ENCODE results near the gene SP9. TPM values are rescaled to one million over a fixed set of nuclear protein-coding genes. Genes with fewer than 3 reads are reported as not detected.

SP9 gene
- total and polyA plus RNA-seq, 9 of the 15 experiments (the other 6 are each of a cell fraction or from before 2014, with no cell fraction given) = 0.04 to 0.23 (median 0.11) TPM; not detected in 3

DNA sequence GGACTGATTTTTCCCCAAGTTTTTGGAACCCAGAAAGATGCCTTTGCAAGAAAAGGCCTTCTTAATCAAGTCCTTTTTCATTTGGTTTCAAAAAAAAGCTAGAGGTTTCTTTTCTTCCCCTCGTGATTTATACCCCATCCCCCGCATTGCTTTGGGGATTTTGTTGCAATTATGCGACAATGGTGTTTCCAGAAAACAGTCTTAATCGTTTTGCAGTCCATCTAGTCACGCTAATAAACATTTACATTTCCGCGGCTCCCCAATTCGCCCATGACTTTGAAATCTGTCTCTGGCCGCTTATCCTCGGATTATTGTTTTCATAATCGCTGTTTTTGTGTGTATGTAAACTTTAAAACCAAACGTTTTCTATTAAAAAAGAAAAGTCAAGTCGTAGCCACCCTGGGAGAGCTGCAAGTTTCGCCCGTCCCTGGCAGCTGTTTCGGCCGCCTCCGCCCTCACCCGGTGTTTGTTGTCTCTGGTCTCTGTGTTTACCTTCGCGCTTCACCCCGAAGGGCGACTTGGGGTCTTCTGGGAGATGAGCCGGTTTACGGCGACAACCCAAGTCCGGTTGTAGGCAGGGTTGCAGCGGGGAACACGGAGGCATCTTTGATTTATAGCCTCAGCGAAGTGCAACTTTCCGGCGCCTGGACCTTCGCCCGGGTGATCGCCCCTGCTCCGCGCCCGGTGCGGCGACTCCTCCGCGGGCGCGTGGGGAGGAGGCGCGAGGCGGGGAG, 667 bp downstream of the SP9 start (continued):
- TF ChIP-seq, protein P1, sequence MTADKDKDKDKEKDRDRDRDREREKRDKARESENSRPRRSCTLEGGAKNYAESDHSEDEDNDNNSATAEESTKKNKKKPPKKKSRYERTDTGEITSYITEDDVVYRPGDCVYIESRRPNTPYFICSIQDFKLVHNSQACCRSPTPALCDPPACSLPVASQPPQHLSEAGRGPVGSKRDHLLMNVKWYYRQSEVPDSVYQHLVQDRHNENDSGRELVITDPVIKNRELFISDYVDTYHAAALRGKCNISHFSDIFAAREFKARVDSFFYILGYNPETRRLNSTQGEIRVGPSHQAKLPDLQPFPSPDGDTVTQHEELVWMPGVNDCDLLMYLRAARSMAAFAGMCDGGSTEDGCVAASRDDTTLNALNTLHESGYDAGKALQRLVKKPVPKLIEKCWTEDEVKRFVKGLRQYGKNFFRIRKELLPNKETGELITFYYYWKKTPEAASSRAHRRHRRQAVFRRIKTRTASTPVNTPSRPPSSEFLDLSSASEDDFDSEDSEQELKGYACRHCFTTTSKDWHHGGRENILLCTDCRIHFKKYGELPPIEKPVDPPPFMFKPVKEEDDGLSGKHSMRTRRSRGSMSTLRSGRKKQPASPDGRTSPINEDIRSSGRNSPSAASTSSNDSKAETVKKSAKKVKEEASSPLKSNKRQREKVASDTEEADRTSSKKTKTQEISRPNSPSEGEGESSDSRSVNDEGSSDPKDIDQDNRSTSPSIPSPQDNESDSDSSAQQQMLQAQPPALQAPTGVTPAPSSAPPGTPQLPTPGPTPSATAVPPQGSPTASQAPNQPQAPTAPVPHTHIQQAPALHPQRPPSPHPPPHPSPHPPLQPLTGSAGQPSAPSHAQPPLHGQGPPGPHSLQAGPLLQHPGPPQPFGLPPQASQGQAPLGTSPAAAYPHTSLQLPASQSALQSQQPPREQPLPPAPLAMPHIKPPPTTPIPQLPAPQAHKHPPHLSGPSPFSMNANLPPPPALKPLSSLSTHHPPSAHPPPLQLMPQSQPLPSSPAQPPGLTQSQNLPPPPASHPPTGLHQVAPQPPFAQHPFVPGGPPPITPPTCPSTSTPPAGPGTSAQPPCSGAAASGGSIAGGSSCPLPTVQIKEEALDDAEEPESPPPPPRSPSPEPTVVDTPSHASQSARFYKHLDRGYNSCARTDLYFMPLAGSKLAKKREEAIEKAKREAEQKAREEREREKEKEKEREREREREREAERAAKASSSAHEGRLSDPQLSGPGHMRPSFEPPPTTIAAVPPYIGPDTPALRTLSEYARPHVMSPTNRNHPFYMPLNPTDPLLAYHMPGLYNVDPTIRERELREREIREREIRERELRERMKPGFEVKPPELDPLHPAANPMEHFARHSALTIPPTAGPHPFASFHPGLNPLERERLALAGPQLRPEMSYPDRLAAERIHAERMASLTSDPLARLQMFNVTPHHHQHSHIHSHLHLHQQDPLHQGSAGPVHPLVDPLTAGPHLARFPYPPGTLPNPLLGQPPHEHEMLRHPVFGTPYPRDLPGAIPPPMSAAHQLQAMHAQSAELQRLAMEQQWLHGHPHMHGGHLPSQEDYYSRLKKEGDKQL (CRISPR knock-in tag; IDR thresholded peaks at IDR 0.05; ENCODE audit: borderline replicate concordance) = no peak
- TF ChIP-seq NR2C1 (IDR thresholded peaks at IDR 0.05) = no peak
- no peak for TF ChIP-seq NR2C1 (tag; IDR thresholded peaks at IDR 0.05)
- no peak for TF ChIP-seq ZNF551 (CRISPR knock-in tag; IDR thresholded peaks at IDR 0.05)
- no peak for TF ChIP-seq HMG20A (CRISPR knock-in tag; conservative IDR thresholded peaks at IDR 0.05)
- no peak for TF ChIP-seq KLF16 (IDR thresholded peaks at IDR 0.05)
- no peak for TF ChIP-seq ZNF780A (CRISPR knock-in tag; IDR thresholded peaks at IDR 0.05)
- no peak for TF ChIP-seq PHB (CRISPR knock-in tag; IDR thresholded peaks at IDR 0.05)
- TF ChIP-seq HNRNPH1 (optimal IDR thresholded peaks at IDR 0.05; ENCODE audit: low read depth, low read length) = no peak
- no peak for TF ChIP-seq XRCC5 (IDR thresholded peaks at IDR 0.05; ENCODE audit: low read depth, low read length)
- TF ChIP-seq ESRRB (CRISPR knock-in tag; IDR thresholded peaks at IDR 0.05; ENCODE audit: borderline replicate concordance) = no peak
- no peak for TF ChIP-seq ZNF24 (IDR thresholded peaks at IDR 0.05)
- no peak for TF ChIP-seq NR3C1 (CRISPR knock-in tag; IDR thresholded peaks at IDR 0.05)
- TF ChIP-seq HSF4 (CRISPR knock-in tag; IDR thresholded peaks at IDR 0.05; ENCODE audit: borderline replicate concordance) = no peak
- no peak for TF ChIP-seq JUN (IDR thresholded peaks at IDR 0.05; ENCODE audit: borderline replicate concordance, low read depth, low read length)
- no peak for TF ChIP-seq JUN (CRISPR knock-in tag; IDR thresholded peaks at IDR 0.05; ENCODE audit: borderline replicate concordance)
- TF ChIP-seq ATF7 (IDR thresholded peaks at IDR 0.05) = no peak
- TF ChIP-seq, protein P2, sequence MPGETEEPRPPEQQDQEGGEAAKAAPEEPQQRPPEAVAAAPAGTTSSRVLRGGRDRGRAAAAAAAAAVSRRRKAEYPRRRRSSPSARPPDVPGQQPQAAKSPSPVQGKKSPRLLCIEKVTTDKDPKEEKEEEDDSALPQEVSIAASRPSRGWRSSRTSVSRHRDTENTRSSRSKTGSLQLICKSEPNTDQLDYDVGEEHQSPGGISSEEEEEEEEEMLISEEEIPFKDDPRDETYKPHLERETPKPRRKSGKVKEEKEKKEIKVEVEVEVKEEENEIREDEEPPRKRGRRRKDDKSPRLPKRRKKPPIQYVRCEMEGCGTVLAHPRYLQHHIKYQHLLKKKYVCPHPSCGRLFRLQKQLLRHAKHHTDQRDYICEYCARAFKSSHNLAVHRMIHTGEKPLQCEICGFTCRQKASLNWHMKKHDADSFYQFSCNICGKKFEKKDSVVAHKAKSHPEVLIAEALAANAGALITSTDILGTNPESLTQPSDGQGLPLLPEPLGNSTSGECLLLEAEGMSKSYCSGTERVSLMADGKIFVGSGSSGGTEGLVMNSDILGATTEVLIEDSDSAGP (CRISPR knock-in tag; IDR thresholded peaks at IDR 0.05) = no peak
- no peak for TF ChIP-seq NR2F6 (CRISPR knock-in tag; IDR thresholded peaks at IDR 0.05)
- TF ChIP-seq, protein P3, sequence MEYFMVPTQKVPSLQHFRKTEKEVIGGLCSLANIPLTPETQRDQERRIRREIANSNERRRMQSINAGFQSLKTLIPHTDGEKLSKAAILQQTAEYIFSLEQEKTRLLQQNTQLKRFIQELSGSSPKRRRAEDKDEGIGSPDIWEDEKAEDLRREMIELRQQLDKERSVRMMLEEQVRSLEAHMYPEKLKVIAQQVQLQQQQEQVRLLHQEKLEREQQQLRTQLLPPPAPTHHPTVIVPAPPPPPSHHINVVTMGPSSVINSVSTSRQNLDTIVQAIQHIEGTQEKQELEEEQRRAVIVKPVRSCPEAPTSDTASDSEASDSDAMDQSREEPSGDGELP (CRISPR knock-in tag; IDR thresholded peaks at IDR 0.05; ENCODE audit: borderline replicate concordance) = peak; percentile 3; the same call in 1 of the 2 replicates
- no peak for TF ChIP-seq NBN (IDR thresholded peaks at IDR 0.05; ENCODE audit: low read depth)
- no peak for TF ChIP-seq RUNX1 (IDR thresholded peaks at IDR 0.05; ENCODE audit: low read depth)
- TF ChIP-seq XRCC3 (IDR thresholded peaks at IDR 0.05) = no peak
- no peak for TF ChIP-seq SIN3B (IDR thresholded peaks at IDR 0.05; ENCODE audit: low read depth)
